NCI-H1105 (cell line): Measurements from ENCODE around the gene PON1.

Experiments used
- DNase-seq: peaks from one replicate; lab custom pipeline; 2025; lab: John Stamatoyannopoulos, UW

Gene PON1

GRCh38 chr7:95324431-95324830 lies at the start of gene PON1:
Gene PON1, minus strand, starts transcription at chr7:95324532. Its CDS starts 57 bp downstream, at chr7:95324475.
- DNase-seq, result no peak

GRCh38 chr7:95373323-95373722 lies 49.0 kb upstream of the PON1 start:
- DNase-seq, result no peak

- DNase-seq, result no peak
Measured at GRCh38 chr7:95368235-95368634, 43.9 kb upstream of the PON1 start.

- DNase-seq, result no peak
Measured at GRCh38 chr7:95367606-95368005, 43.3 kb upstream of the PON1 start.

GRCh38 chr7:95365151-95365550 lies 40.8 kb upstream of the PON1 start:
- DNase-seq, result no peak

GRCh38 chr7:95357623-95358022 lies 33.3 kb upstream of the PON1 start:
- no peak for DNase-seq

GRCh38 chr7:95342642-95343307 lies 18.4 kb upstream of the PON1 start:
- DNase-seq, result no peak

GRCh38 chr7:95342029-95342428 lies 17.7 kb upstream of the PON1 start:
- DNase-seq, result no peak

- no peak for DNase-seq
Measured at GRCh38 chr7:95340491-95340890, 16.2 kb upstream of the PON1 start.

- no peak for DNase-seq
Measured at GRCh38 chr7:95338832-95339231, 14.5 kb upstream of the PON1 start.

GRCh38 chr7:95335093-95335492 lies 10.8 kb upstream of the PON1 start:
- DNase-seq, result no peak

GRCh38 chr7:95334447-95334846 lies 10.1 kb upstream of the PON1 start:
- no peak for DNase-seq

GRCh38 chr7:95330961-95331337 lies 6.6 kb upstream of the PON1 start:
- no peak for DNase-seq

GRCh38 chr7:95330204-95330960 lies 6.0 kb upstream of the PON1 start:
- no peak for DNase-seq

- no peak for DNase-seq
Measured at GRCh38 chr7:95327356-95327755, 3.0 kb upstream of the PON1 start.

- DNase-seq, result no peak
Measured at GRCh38 chr7:95323410-95324129, 762 bp downstream of the PON1 start.

GRCh38 chr7:95322854-95323253 lies 1.5 kb downstream of the PON1 start:
- no peak for DNase-seq

- DNase-seq, result no peak
Measured at GRCh38 chr7:95322396-95322795, 1.9 kb downstream of the PON1 start.

GRCh38 chr7:95321720-95322119 lies 2.6 kb downstream of the PON1 start:
- DNase-seq, result no peak

GRCh38 chr7:95320651-95321050 lies 3.7 kb downstream of the PON1 start:
- no peak for DNase-seq

GRCh38 chr7:95319570-95319969 lies 4.8 kb downstream of the PON1 start:
- DNase-seq, result no peak

- DNase-seq, result no peak
Measured at GRCh38 chr7:95318501-95319100, 5.7 kb downstream of the PON1 start.

GRCh38 chr7:95317966-95318365 lies 6.4 kb downstream of the PON1 start:
- DNase-seq, result no peak
